CD4-positive, alpha-beta T cell treated with Interleukin-15 for 1 hour (primary cell): ENCODE data around the gene DLG2.

ENCODE experiments used
- DNase-seq: peaks from one replicate; pipeline ENCODE4 v3.0.0-alpha.2; 2020

Gene DLG2

GRCh38 chr11:84297570-84297969 is 1329.6 kb downstream of the DLG2 start:
- no peak for DNase-seq

- DNase-seq = no peak
These were observed 1331.3 kb downstream of the DLG2 start for GRCh38 chr11:84295815-84296214.

GRCh38 chr11:84292955-84293354 is 1334.2 kb downstream of the DLG2 start:
- DNase-seq = no peak

- DNase-seq = no peak
These were observed 1335.1 kb downstream of the DLG2 start for GRCh38 chr11:84292006-84292405.

GRCh38 chr11:84290647-84291046 is 1336.5 kb downstream of the DLG2 start:
- no peak for DNase-seq

GRCh38 chr11:84289381-84289906 is 1337.7 kb downstream of the DLG2 start:
- DNase-seq = no peak

GRCh38 chr11:84273541-84273940 is 1353.6 kb downstream of the DLG2 start:
- DNase-seq = no peak

GRCh38 chr11:84270466-84270865 is 1356.7 kb downstream of the DLG2 start:
- no peak for DNase-seq

GRCh38 chr11:84264066-84264465 is 1363.1 kb downstream of the DLG2 start:
- no peak for DNase-seq

GRCh38 chr11:84261707-84262106 is 1365.4 kb downstream of the DLG2 start:
- no peak for DNase-seq

- no peak for DNase-seq
These were observed 1366.3 kb downstream of the DLG2 start for GRCh38 chr11:84260862-84261261.

GRCh38 chr11:84256618-84257017 is 1370.5 kb downstream of the DLG2 start:
- DNase-seq = no peak

GRCh38 chr11:84255483-84255882 is 1371.7 kb downstream of the DLG2 start:
- no peak for DNase-seq

- DNase-seq = no peak
These were observed 1376.1 kb downstream of the DLG2 start for GRCh38 chr11:84250834-84251613.

- no peak for DNase-seq
These were observed 1377.6 kb downstream of the DLG2 start for GRCh38 chr11:84249344-84250135.

GRCh38 chr11:84247926-84248325 is 1379.2 kb downstream of the DLG2 start:
- DNase-seq = no peak

- no peak for DNase-seq
These were observed 1380.0 kb downstream of the DLG2 start for GRCh38 chr11:84247129-84247528.

- DNase-seq = no peak
These were observed 1383.4 kb downstream of the DLG2 start for GRCh38 chr11:84243629-84244263.

- no peak for DNase-seq
These were observed 1385.6 kb downstream of the DLG2 start for GRCh38 chr11:84241343-84242131.

GRCh38 chr11:84240847-84241246 is 1386.3 kb downstream of the DLG2 start:
- DNase-seq = no peak

GRCh38 chr11:84236436-84236835 is 1390.7 kb downstream of the DLG2 start:
- DNase-seq = no peak

GRCh38 chr11:84234462-84235202 is 1392.5 kb downstream of the DLG2 start:
- DNase-seq = no peak
